Endothelial cell of umbilical vein (primary cell): ENCODE data around the gene DIS3L2. TPM values are rescaled to one million over a fixed set of nuclear protein-coding genes. Genes with fewer than 3 reads are reported as not detected.

Source experiments
- BruUV-seq: library from RNA; stranded (reverse); fragments of 400-500 nt; replicated peaks from 2 replicates; lab custom pipeline; 2021; lab: Mats Ljungman, UMichigan
- CTCF ChIA-PET: fragments of 300-600, 350-600 bp; sonication (Branson Sonifier 250); formaldehyde crosslinking; loops from one replicate; lab custom pipeline; 2021; ENCODE audit warnings: antibody characterized with exemption, inconsistent platforms; lab: Charles Lee
- POLR2A ChIA-PET: fragments of 300-600, 350-600 bp; sonication (Branson Sonifier 250); formaldehyde crosslinking; loops from one replicate; lab custom pipeline; 2021; ENCODE audit warnings: antibody characterized with exemption, inconsistent platforms; lab: Charles Lee
- DNase-seq: peaks from one replicate; pipeline ENCODE4 v3.0.0-alpha.2; 2011; ENCODE audit warnings: low read depth, low spot score
- FAIRE-seq: peaks from 2 replicates; lab custom pipeline; 2011; peaks lifted over from hg19 to GRCh38; lab: Jason Lieb, UNC
- H2AFZ ChIP-seq: 2 replicates; pipeline ENCODE4 v1.6.0; 2012; ENCODE audit warnings: low read depth, low read length, control low read depth, inconsistent platforms
- H3K27ac ChIP-seq: 2 replicates; pipeline ENCODE4 v1.5.1; 2011; ENCODE audit warnings: low read depth, mild to moderate bottlenecking, control low read depth, low read length, moderate library complexity; ENCODE audit not compliant: insufficient read depth
- H3K27me3 ChIP-seq, 2 experiments: 2 replicates each; pipeline versions ENCODE4 v1.6.0 to v1.6.1; 2011; ENCODE audit warnings: low read length in 2 of 2, mixed read lengths in 1 of 2; ENCODE audit not compliant: control insufficient read depth in 2 of 2, insufficient read depth in 2 of 2
- H3K36me3 ChIP-seq, 2 experiments: 2 replicates in 1 of 2; 3 replicates in 1 of 2; pipeline ENCODE4 v1.5.1; 2011; ENCODE audit warnings: low read length in 2 of 2, mild to moderate bottlenecking in 1 of 2, moderate library complexity in 1 of 2; ENCODE audit not compliant: control insufficient read depth in 2 of 2, insufficient read depth in 2 of 2; ENCODE audit errors: extremely low read depth in 1 of 2
- H3K4me1 ChIP-seq: 3 replicates; pipeline ENCODE4 v1.5.1; 2011; ENCODE audit warnings: mild to moderate bottlenecking, low read length; ENCODE audit not compliant: control insufficient read depth, insufficient read depth; ENCODE audit errors: extremely low read depth
- H3K4me2 ChIP-seq: 2 replicates; pipeline ENCODE4 v1.6.1; 2011; ENCODE audit warnings: low read length, control low read depth, mixed read lengths; ENCODE audit not compliant: insufficient read depth
- H3K4me3 ChIP-seq, 3 experiments: fragments of 200-600 bp in 1 of 3; sonication (generic), shearing (Covaris generic) in 1 of 3; replicated peaks in 1 of 3; 2 replicates each; pipeline ENCODE4 v1.5.1; 2011 to 2016; ENCODE audit warnings: control low read depth in 3 of 3, low read length in 3 of 3, mild to moderate bottlenecking in 2 of 3, inconsistent platforms in 1 of 3, low read depth in 1 of 3, moderate library complexity in 1 of 3; ENCODE audit not compliant: insufficient read depth in 1 of 3
- H3K79me2 ChIP-seq: 2 replicates; pipeline ENCODE4 v1.6.0; 2012; ENCODE audit warnings: low read length, inconsistent platforms; ENCODE audit not compliant: control insufficient read depth, insufficient read depth
- H3K9ac ChIP-seq: replicated peaks from 2 replicates; pipeline ENCODE3; 2011; ENCODE audit warnings: low read length, control low read depth; ENCODE audit not compliant: insufficient read depth; ENCODE audit errors: extremely low read depth
- H3K9me1 ChIP-seq: replicated peaks from 3 replicates; pipeline ENCODE4 v1.6.0; 2011; ENCODE audit warnings: mild to moderate bottlenecking, low read length; ENCODE audit not compliant: control insufficient read depth, insufficient read depth; ENCODE audit errors: extremely low read depth
- H3K9me3 ChIP-seq: replicated peaks from 2 replicates; pipeline ENCODE4 v1.5.1; 2012; ENCODE audit warnings: low read length, inconsistent platforms; ENCODE audit not compliant: control insufficient read depth, insufficient read depth
- H4K20me1 ChIP-seq: replicated peaks from 2 replicates; pipeline ENCODE3; 2011; ENCODE audit warnings: mild to moderate bottlenecking, low read length; ENCODE audit not compliant: control insufficient read depth, insufficient read depth; ENCODE audit errors: extremely low read depth
- CTCF ChIP-seq, 2 donors: IDR thresholded peaks; 1 replicate in 1 of 2; 2 replicates in 1 of 2; pipeline ENCODE4 v1.5.1; 2011; ENCODE audit warnings: low read length in 2 of 2, mild to moderate bottlenecking in 2 of 2, moderate library complexity in 2 of 2, control low read depth in 1 of 2, inconsistent platforms in 1 of 2, low read depth in 1 of 2; ENCODE audit not compliant: insufficient read depth in 1 of 2; ENCODE audit errors: extremely low read depth in 1 of 2
- EZH2 ChIP-seq: IDR thresholded peaks from 2 replicates; pipeline ENCODE4 v1.6.1; 2012; ENCODE audit warnings: borderline replicate concordance, low read depth, mild to moderate bottlenecking, moderate library complexity, low read length, inconsistent platforms; ENCODE audit not compliant: severe bottlenecking
- FOS ChIP-seq: IDR thresholded peaks from 2 replicates; pipeline ENCODE4 v1.6.1; 2011; ENCODE audit warnings: mild to moderate bottlenecking, low read length, moderate library complexity, borderline replicate concordance; ENCODE audit not compliant: insufficient read depth
- GATA2 ChIP-seq: IDR thresholded peaks from 2 replicates; pipeline ENCODE4 v1.7.0; 2011; ENCODE audit warnings: low read depth, mild to moderate bottlenecking, moderate library complexity, mixed read lengths, low read length; ENCODE audit not compliant: insufficient read length, insufficient read depth
- JUN ChIP-seq: IDR thresholded peaks from 2 replicates; pipeline ENCODE4 v1.6.1; 2011; ENCODE audit warnings: borderline replicate concordance, low read depth; ENCODE audit not compliant: insufficient read length, insufficient read depth
- MAX ChIP-seq: IDR thresholded peaks from 2 replicates; pipeline ENCODE4 v1.6.1; 2011; ENCODE audit not compliant: insufficient read depth, insufficient read length
- MYC ChIP-seq: IDR thresholded peaks from one replicate; pipeline ENCODE4 v1.6.1; 2011; ENCODE audit warnings: mild to moderate bottlenecking, low read depth, low read length
- POLR2A ChIP-seq: IDR thresholded peaks from 2 replicates; pipeline ENCODE4 v1.6.1; 2012; ENCODE audit warnings: low read depth, mild to moderate bottlenecking, control low read depth, low read length
- POLR2AphosphoS5 ChIP-seq: IDR thresholded peaks from 2 replicates; pipeline ENCODE4 v1.6.1; 2012; ENCODE audit warnings: low read depth, mild to moderate bottlenecking, control low read depth, low read length, moderate library complexity; ENCODE audit not compliant: insufficient read depth
- dilution Hi-C: fragments of 300-500 bp; cut with MboI; formaldehyde crosslinking; loops from one replicate; pipeline ENCODE4 v1.15.0; 2019; ENCODE audit warnings: low sequenced_read_pairs; ENCODE audit not compliant: extremely low pct_ligation_motif_present
- intact Hi-C: fragments of 100-400 bp; cut with micrococcal nuclease; formaldehyde crosslinking; loops from one replicate; pipeline ENCODE4 v1.10.0; 2022
- polyA plus RNA-seq, 4 experiments: library from polyadenylated mRNA; depleted of rRNA in 3 of 4; stranded (reverse) in 3 of 4; unstranded in 1 of 4; fragments of >200 nt; gene quantifications; 2 replicates each; pipeline versions ENCODE4 v1.2.1 to v1.2.3, GENCODE V29; 2011 to 2012; ENCODE audit warnings: missing spikeins in 1 of 4
- total RNA-seq: library from RNA; stranded (reverse); gene quantifications from 2 replicates; pipeline ENCODE4 v1.2.3, GENCODE V29; 2021

Gene DIS3L2
- total and polyA plus RNA-seq, 2 donors (not counting 3 experiments of a cell fraction or from before 2014, with no cell fraction given): 14.6 to 31.2 TPM

- dilution Hi-C loops: no loop called here
- Histone ChIP-seq H3K4me2 (no peak overlapping the region), H3K9me1 (no peaks in the 10 kb centered on the region), H3K4me1 (no peaks in the 10 kb centered on the region), H3K9ac (no peak overlapping the region), H3K4me3 (no peak overlapping the region), H4K20me1 (no peaks in the 10 kb centered on the region), H3K36me3 (no peaks in the 10 kb centered on the region), H3K27me3 (no peaks in the 10 kb centered on the region), H3K9me3 (no peaks in the 10 kb centered on the region), H3K79me2 (no peaks in the 10 kb centered on the region), H2AFZ (no peak overlapping the region), H3K27ac (no peak overlapping the region)
- ChIA-PET CTCF (interaction anchor here (1.3 kb wide), 1 partner anchor 12 kb away, joined by 3 read pairs; no protein-coding TSS in a partner anchor), POLR2A (no interaction called here)
- no peak for TF ChIP-seq POLR2A
- no peak for TF ChIP-seq MAX
- no peak for TF ChIP-seq FOS
- TF ChIP-seq POLR2AphosphoS5: no peak
- TF ChIP-seq GATA2: no peak
- TF ChIP-seq EZH2: no peak
- no peak for TF ChIP-seq CTCF (IDR thresholded peaks at IDR 0.05; ENCODE audit: extremely low read depth in 1 of 2, insufficient read depth in 1 of 2, low read depth in 1 of 2, low read length in 2 of 2)
- TF ChIP-seq JUN: no peak
- TF ChIP-seq MYC: no peak
- no TSS peak for BruUV-seq
- no peak for DNase-seq
- intact Hi-C loops: no loop called here
- peak; percentile 21 for FAIRE-seq
Observed at GRCh38 chr2:232085164-232085563, 123.7 kb downstream of the DIS3L2 start.
